H1 (cell line): ENCODE data around the gene SBDS. TPM values are rescaled to one million over a fixed set of nuclear protein-coding genes. Genes with fewer than 3 reads are reported as not detected.

Experiments
- CTCF ChIA-PET: fragments of 300-600 bp; sonication (Branson Sonifier 250); formaldehyde crosslinking; loops from one replicate; lab custom pipeline; 2021; ENCODE audit not compliant: partially characterized antibody; lab: Charles Lee
- POLR2A ChIA-PET: fragments of 300-600 bp; sonication (Branson Sonifier 250); formaldehyde crosslinking; loops from one replicate; lab custom pipeline; 2021; ENCODE audit warnings: inconsistent platforms; ENCODE audit not compliant: partially characterized antibody; lab: Charles Lee
- DNase-seq, 2 experiments: peaks; one replicate each; pipeline versions ENCODE4 v3.0.0 to v3.0.0-alpha.2; 2010 to 2022; ENCODE audit warnings: low spot score in 2 of 2, low read depth in 1 of 2, mixed read lengths in 1 of 2
- FAIRE-seq: peaks from 2 replicates; lab custom pipeline; 2011; peaks lifted over from hg19 to GRCh38; lab: Jason Lieb, UNC
- H2AFZ ChIP-seq: 2 replicates; pipeline ENCODE4 v1.8.1; 2012; ENCODE audit warnings: low read length, inconsistent platforms
- H2AK5ac ChIP-seq: 2 replicates; pipeline ENCODE4 v1.6.1; 2013; ENCODE audit warnings: low read depth, low read length
- H2BK120ac ChIP-seq: replicated peaks from 2 replicates; pipeline ENCODE3; 2013; ENCODE audit warnings: low read depth, low read length, inconsistent platforms
- H2BK12ac ChIP-seq: 2 replicates; pipeline ENCODE4 v1.6.1; 2013; ENCODE audit warnings: low read depth, low read length
- H2BK15ac ChIP-seq: 2 replicates; pipeline ENCODE4 v1.6.1; 2013; ENCODE audit warnings: low read length
- H2BK20ac ChIP-seq: 2 replicates; pipeline ENCODE4 v1.6.1; 2013; ENCODE audit warnings: low read length
- H2BK5ac ChIP-seq: 2 replicates; pipeline ENCODE4 v1.6.1; 2013; ENCODE audit warnings: low read depth, low read length
- H3K14ac ChIP-seq: 2 replicates; pipeline ENCODE4 v1.6.1; 2013; ENCODE audit warnings: inconsistent platforms; ENCODE audit not compliant: insufficient read length
- H3K18ac ChIP-seq: 2 replicates; pipeline ENCODE4 v1.6.1; 2013; ENCODE audit warnings: low read length; ENCODE audit errors: extremely low read depth
- H3K23ac ChIP-seq: 2 replicates; pipeline ENCODE4 v1.6.1; 2013; ENCODE audit warnings: inconsistent platforms; ENCODE audit not compliant: insufficient read length
- H3K23me2 ChIP-seq: 2 replicates; pipeline ENCODE4 v1.6.1; 2013; ENCODE audit warnings: low read depth, low read length
- H3K27ac ChIP-seq: 2 replicates; pipeline ENCODE4 v1.6.1; 2011; ENCODE audit warnings: low read depth, low read length, inconsistent platforms
- H3K27me3 ChIP-seq, 4 experiments: replicated peaks in 1 of 4; 1 replicate in 1 of 4; 2 replicates in 3 of 4; pipeline versions ENCODE4 v1.6.1 to v1.8.1; 2011 to 2013; ENCODE audit warnings: low read length in 3 of 4, mild to moderate bottlenecking in 3 of 4, inconsistent platforms in 2 of 4, mixed read lengths in 2 of 4, moderate library complexity in 1 of 4; ENCODE audit not compliant: control insufficient read depth in 3 of 4, insufficient read depth in 3 of 4; ENCODE audit errors: extremely low read depth in 1 of 4
- H3K36me3 ChIP-seq, 4 experiments: 2 replicates each; pipeline versions ENCODE4 v1.6.1 to v1.8.1; 2011 to 2013; ENCODE audit warnings: mild to moderate bottlenecking in 4 of 4, low read length in 3 of 4, moderate library complexity in 2 of 4, control low read depth in 1 of 4, inconsistent platforms in 1 of 4; ENCODE audit not compliant: insufficient read depth in 4 of 4, control insufficient read depth in 2 of 4
- H3K4ac ChIP-seq: replicated peaks from 2 replicates; pipeline ENCODE3; 2013; ENCODE audit warnings: low read length, low read depth, mixed read lengths, inconsistent platforms; ENCODE audit not compliant: insufficient read length
- H3K4me1 ChIP-seq, 4 experiments: replicated peaks in 1 of 4; 1 replicate in 1 of 4; 2 replicates in 3 of 4; pipeline versions ENCODE4 v1.6.1 to v1.8.1; 2011 to 2013; ENCODE audit warnings: low read length in 3 of 4, inconsistent platforms in 2 of 4, mixed read lengths in 1 of 4; ENCODE audit not compliant: insufficient read depth in 4 of 4, control insufficient read depth in 3 of 4
- H3K4me2 ChIP-seq, 2 experiments: 2 replicates each; pipeline versions ENCODE4 v1.6.1 to v1.8.1; 2011 to 2013; ENCODE audit warnings: low read depth in 2 of 2, low read length in 2 of 2, control low read depth in 1 of 2, inconsistent platforms in 1 of 2, mild to moderate bottlenecking in 1 of 2; ENCODE audit not compliant: insufficient read depth in 1 of 2
- H3K4me3 ChIP-seq, 4 experiments: fragments of 200-600, 300-600 bp in 1 of 4; sonication (generic), shearing (Covaris generic), sonication (Bioruptor Twin) in 1 of 4; 2 replicates each; pipeline versions ENCODE4 v1.5.1 to v1.8.1; 2011 to 2016; ENCODE audit warnings: low read length in 4 of 4, low read depth in 3 of 4, control low read depth in 2 of 4, inconsistent platforms in 2 of 4, mild to moderate bottlenecking in 2 of 4, mixed read lengths in 1 of 4, moderate library complexity in 1 of 4; ENCODE audit not compliant: insufficient read depth in 2 of 4; ENCODE audit errors: extremely low read depth in 1 of 4
- H3K56ac ChIP-seq: replicated peaks from 2 replicates; pipeline ENCODE3; 2013; ENCODE audit warnings: low read depth, mild to moderate bottlenecking, mixed read lengths, low read length, inconsistent platforms; ENCODE audit not compliant: insufficient read length
- H3K79me1 ChIP-seq: 2 replicates; pipeline ENCODE4 v1.6.1; 2013; ENCODE audit warnings: low read depth, low read length, control low read depth
- H3K79me2 ChIP-seq, 2 experiments: 2 replicates each; pipeline versions ENCODE4 v1.6.1 to v1.8.1; 2012 to 2013; ENCODE audit warnings: low read length in 2 of 2, mild to moderate bottlenecking in 2 of 2, inconsistent platforms in 1 of 2; ENCODE audit not compliant: insufficient read depth in 2 of 2, control insufficient read depth in 1 of 2
- H3K9ac ChIP-seq, 4 experiments: replicated peaks in 1 of 4; 1 replicate in 1 of 4; 2 replicates in 3 of 4; pipeline versions ENCODE4 v1.6.1 to v1.8.1; 2011 to 2013; ENCODE audit warnings: low read depth in 3 of 4, low read length in 3 of 4, control low read depth in 2 of 4, mild to moderate bottlenecking in 2 of 4, moderate library complexity in 2 of 4, inconsistent platforms in 1 of 4; ENCODE audit errors: extremely low read depth in 1 of 4
- H3K9me3 ChIP-seq, 2 experiments: 2 replicates each; pipeline versions ENCODE4 v1.6.1 to v1.8.1; 2012 to 2013; ENCODE audit warnings: mild to moderate bottlenecking in 2 of 2, moderate library complexity in 2 of 2, control low read depth in 1 of 2, inconsistent platforms in 1 of 2, low read depth in 1 of 2, low read length in 1 of 2, mixed read lengths in 1 of 2; ENCODE audit not compliant: insufficient read depth in 2 of 2
- H4K20me1 ChIP-seq, 2 experiments: replicated peaks in 1 of 2; 2 replicates each; pipeline versions ENCODE3 to v1.8.1; 2011 to 2013; ENCODE audit warnings: inconsistent platforms in 2 of 2, low read length in 2 of 2, mild to moderate bottlenecking in 1 of 2; ENCODE audit not compliant: insufficient read depth in 2 of 2, control insufficient read depth in 1 of 2
- H4K5ac ChIP-seq: 2 replicates; pipeline ENCODE4 v1.6.1; 2013; ENCODE audit warnings: low read length, low read depth, mixed read lengths, inconsistent platforms; ENCODE audit not compliant: insufficient read length
- H4K8ac ChIP-seq: 2 replicates; pipeline ENCODE4 v1.8.0; 2013; ENCODE audit warnings: mild to moderate bottlenecking, moderate library complexity, low read length, inconsistent platforms; ENCODE audit not compliant: insufficient read depth; ENCODE audit errors: extremely low read depth
- H4K91ac ChIP-seq: replicated peaks from 2 replicates; pipeline ENCODE3; 2013; ENCODE audit warnings: low read length, mixed read lengths, inconsistent platforms; ENCODE audit not compliant: insufficient read length
- CREB1 ChIP-seq: IDR thresholded peaks from 2 replicates; pipeline ENCODE4 v1.6.1; 2012; ENCODE audit warnings: inconsistent platforms
- CTCF ChIP-seq, 3 experiments: IDR thresholded peaks; 1 replicate in 2 of 3; 2 replicates in 1 of 3; pipeline versions ENCODE4 v1.5.1 to v1.6.1; 2011; ENCODE audit warnings: low read length in 3 of 3, mild to moderate bottlenecking in 3 of 3, inconsistent platforms in 2 of 3, low read depth in 1 of 3, moderate library complexity in 1 of 3; ENCODE audit not compliant: insufficient read depth in 1 of 3; ENCODE audit errors: control extremely low read depth in 1 of 3
- EGR1 ChIP-seq: IDR thresholded peaks from 2 replicates; pipeline ENCODE4 v1.6.1; 2011; ENCODE audit warnings: low read depth, low read length, borderline replicate concordance
- EZH2 ChIP-seq: fragments of 200-600 bp; sonication (generic); IDR thresholded peaks from 2 replicates; pipeline ENCODE4 v1.7.1; 2012; ENCODE audit warnings: low read depth, mild to moderate bottlenecking, moderate library complexity, low read length, inconsistent platforms; ENCODE audit not compliant: severe bottlenecking
- HDAC6 ChIP-seq: IDR thresholded peaks from one replicate; pipeline ENCODE4 v1.7.1; 2012; ENCODE audit warnings: low read depth, mild to moderate bottlenecking, inconsistent platforms, low read length, moderate library complexity
- JUND ChIP-seq: IDR thresholded peaks from 2 replicates; pipeline ENCODE4 v1.6.1; 2011; ENCODE audit warnings: mild to moderate bottlenecking, improper control_type of control experiment, low read length
- KDM4A ChIP-seq: IDR thresholded peaks from one replicate; pipeline ENCODE4 v1.7.1; 2012; ENCODE audit warnings: low read depth, mild to moderate bottlenecking, moderate library complexity, low read length, inconsistent platforms; ENCODE audit not compliant: severe bottlenecking
- SIRT6 ChIP-seq: IDR thresholded peaks from one replicate; pipeline ENCODE4 v1.7.1; 2012; ENCODE audit warnings: low read length, inconsistent platforms
- SP4 ChIP-seq: IDR thresholded peaks from 2 replicates; pipeline ENCODE4 v1.6.1; 2012; ENCODE audit warnings: low read length, inconsistent platforms
- YY1 ChIP-seq: IDR thresholded peaks from 2 replicates; pipeline ENCODE4 v1.6.1; 2011; ENCODE audit warnings: low read depth, mild to moderate bottlenecking, low read length
- WGBS, 2 experiments: shearing (Covaris generic) in 1 of 2; methylation state at CpG; one replicate each; pipeline versions ENCODE4 v1.1.6 to v1.1.7; 2013 to 2015; ENCODE audit warnings: low lambda C conversion rate in 2 of 2, mixed read lengths in 2 of 2, inconsistent platforms in 1 of 2, low coverage in 1 of 2, missing lambda C conversion rate in 1 of 2; ENCODE audit not compliant: insufficient replicate concordance in 2 of 2, insufficient coverage in 1 of 2, insufficient read length in 1 of 2; ENCODE audit errors: extremely low coverage in 1 of 2, missing lambda C conversion rate in 1 of 2; 5-methylcytosine and 5-hydroxymethylcytosine counted together
- polyA plus RNA-seq, 7 experiments: library from polyadenylated mRNA; depleted of rRNA in 3 of 7; stranded (reverse) in 5 of 7; unstranded in 2 of 7; fragments of >200 nt in 5 of 7; fragments of 200-250 nt in 2 of 7; gene quantifications; 1 replicate in 5 of 7; 2 replicates in 1 of 7; 4 replicates in 1 of 7; pipeline versions ENCODE4 v1.2.1 to v1.2.3, GENCODE V29; 2011 to 2013; ENCODE audit warnings: missing spikeins in 2 of 7, mixed read lengths in 2 of 7
- total RNA-seq: library from RNA; stranded (reverse); fragmentation: NEBNext Ultra II Directional; extraction: Animal tissue kit (Norgen Biotek cat#: 25700); gene quantifications from 2 replicates; pipeline ENCODE4 v1.2.1, GENCODE V29; 2021

The SBDS gene
- total and polyA plus RNA-seq, 2 of the 8 experiments (the other 6 are each of a cell fraction or from before 2014, with no cell fraction given), result 8.2 to 27.5 TPM

GRCh38 chr7:67006965-67007364 is 11.6 kb upstream of the SBDS start:
- CTCF ChIA-PET, result interaction anchor here (0.6 kb wide), 1 partner anchor 42 kb away, joined by 4 read pairs; no protein-coding TSS in a partner anchor

More at GRCh38 chr7:67006965-67007364, 11.6 kb upstream of the SBDS start:
- Histone ChIP-seq H3K4me3 (no peak overlapping the region), H3K79me2 (peaks cover 0 to 6% of the 10 kb centered on the region in 2 experiments; a peak in 1 of 4 replicates), H2BK15ac (no peak overlapping the region), H2BK5ac (no peak overlapping the region), H2BK20ac (no peak overlapping the region), H3K4ac (no peak overlapping the region), H3K9ac (no peak overlapping the region), H3K56ac (no peak overlapping the region)
- WGBS, 2 experiments, result 92% methylated on average over 2 of the region's 2 CpGs; no CpG with 5 or more reads in 1 of the 2 experiments
- POLR2A ChIA-PET, result interaction anchor here (1.0 kb wide), 1 partner anchor 13 kb away, joined by 3 read pairs; no protein-coding TSS in a partner anchor
- TF ChIP-seq EZH2 (no peak), HDAC6 (no peak), EGR1 (no peak), CREB1 (no peak), SP4 (no peak), JUND (no peak), CTCF (IDR thresholded peaks at IDR 0.05; ENCODE audit: control extremely low read depth in 1 of 3, insufficient read depth in 1 of 3, low read depth in 1 of 3, low read length in 3 of 3) (no peak), YY1 (no peak), SIRT6 (no peak), KDM4A (no peak)
- TF ChIP-seq, all 59 proteins: peak for 0
- Histone ChIP-seq H3K14ac (no peak overlapping the region), H3K27me3 (no peaks in the 10 kb centered on the region), H4K8ac (no peak overlapping the region), H4K91ac (no peak overlapping the region), H3K4me1 (no peaks in the 10 kb centered on the region), H3K23me2 (no peaks in the 10 kb centered on the region), H3K23ac (no peak overlapping the region), H2BK120ac (no peak overlapping the region), H4K5ac (no peak overlapping the region), H3K9me3 (no peaks in the 10 kb centered on the region), H3K27ac (no peak overlapping the region), H2AFZ (no peak overlapping the region), H3K79me1 (no peaks in the 10 kb centered on the region), H4K20me1 (no peaks in the 10 kb centered on the region), H3K36me3 (peaks cover 0 to 10% (median 2%) of the 10 kb centered on the region in 4 experiments; a peak in 3 of 8 replicates), H2BK12ac (no peak overlapping the region), H3K4me2 (no peak overlapping the region), H2AK5ac (no peak overlapping the region), H3K18ac (no peak overlapping the region)
- FAIRE-seq (no peak), DNase-seq (no peak)
